Stimulated activated CD8-positive, alpha-beta memory T cell treated with anti-CD3 and anti-CD28 coated beads, Interleukin-15, amount 100 ng/mL, for 4 hours (primary cell): ENCODE data around the gene ARHGEF40.
A peak's percentile ranks its signal among the peaks of the same experiment; 100 is the strongest.

Source experiments
- DNase-seq, 2 donors: peaks; one replicate each; pipeline ENCODE4 v3.0.0-alpha.2; 2020; ENCODE audit warnings: low read depth in 2 of 2

The ARHGEF40 gene

DNA sequence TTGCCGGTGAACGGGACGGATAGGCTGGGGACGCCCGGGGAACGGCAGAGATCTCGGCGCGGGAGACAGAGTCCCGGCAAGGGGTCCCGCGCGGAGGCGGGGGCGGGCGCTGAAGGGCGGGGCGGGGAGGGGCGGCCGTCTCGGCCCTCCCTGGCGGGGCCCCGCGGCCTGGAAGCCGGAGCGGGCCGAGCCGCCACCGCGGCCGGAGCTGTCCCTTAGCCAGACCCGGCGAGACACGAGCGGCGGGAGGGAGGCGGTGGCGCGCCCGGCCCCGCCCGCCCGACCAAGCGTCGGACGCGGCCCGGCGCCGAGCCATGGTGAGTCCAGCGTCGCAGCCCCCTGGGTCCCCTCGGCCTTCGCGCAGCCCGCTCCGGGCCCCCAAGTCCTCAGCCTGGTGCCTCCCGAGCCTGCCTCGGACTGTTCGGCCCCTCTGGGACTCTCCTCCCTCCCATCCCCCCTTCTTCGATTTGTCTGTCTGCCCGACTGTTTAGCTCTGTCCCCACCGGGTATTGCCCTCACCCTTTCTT, at the start of gene ARHGEF40:
ARHGEF40 (plus strand) TSS at position 222 of the 527 bp plus-strand sequence; CDS start at position 315, 93 bp downstream.
- DNase-seq: no peak

DNA sequence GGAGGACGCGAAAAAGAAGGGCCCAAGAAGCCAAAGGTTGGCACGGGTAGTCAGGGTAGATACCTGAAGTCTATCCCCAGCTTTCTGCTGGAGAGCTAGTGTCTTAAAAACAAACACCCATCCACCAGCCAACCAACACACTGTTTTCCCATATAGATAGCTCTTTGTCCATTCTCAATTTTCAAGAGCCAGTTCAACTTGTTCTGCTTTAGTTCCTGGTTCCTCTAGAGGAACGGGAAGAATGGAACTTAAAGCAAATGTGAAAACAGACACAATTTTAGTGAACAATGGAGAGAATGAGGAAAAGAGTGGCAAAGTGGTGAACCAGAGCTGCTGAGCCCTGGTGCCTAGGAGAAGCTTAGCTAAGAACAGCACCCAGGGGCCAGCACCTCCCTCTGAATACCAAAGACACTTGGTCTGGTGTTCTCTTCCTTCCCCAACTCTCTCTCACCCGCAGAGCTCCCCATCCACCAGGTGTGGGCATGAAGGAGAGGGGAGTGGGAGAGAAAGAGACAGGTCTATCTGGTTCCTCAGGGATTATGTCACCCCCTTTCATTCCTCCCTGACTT, 49.0 kb upstream of the ARHGEF40 start:
- no peak for DNase-seq

DNA sequence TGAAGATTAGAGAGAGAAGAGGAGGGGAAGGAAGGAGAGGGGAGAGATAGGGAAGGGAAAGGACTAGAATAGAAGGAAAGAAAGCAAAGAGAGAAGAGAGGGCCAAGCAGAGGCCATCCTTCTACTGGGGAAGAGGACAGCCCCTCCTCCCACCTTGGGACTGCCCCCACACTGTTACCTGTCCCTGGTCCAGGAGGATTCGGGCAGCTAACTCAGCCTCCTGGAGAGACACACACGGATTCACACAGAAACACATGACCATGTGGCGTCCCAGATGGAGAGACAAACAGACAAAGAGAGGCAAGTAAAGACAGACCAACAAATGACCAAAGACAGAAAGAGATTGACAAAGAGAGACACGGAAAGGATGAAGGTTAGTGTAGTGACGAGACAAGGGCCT, 47.4 kb upstream of the ARHGEF40 start:
- no peak for DNase-seq

DNA sequence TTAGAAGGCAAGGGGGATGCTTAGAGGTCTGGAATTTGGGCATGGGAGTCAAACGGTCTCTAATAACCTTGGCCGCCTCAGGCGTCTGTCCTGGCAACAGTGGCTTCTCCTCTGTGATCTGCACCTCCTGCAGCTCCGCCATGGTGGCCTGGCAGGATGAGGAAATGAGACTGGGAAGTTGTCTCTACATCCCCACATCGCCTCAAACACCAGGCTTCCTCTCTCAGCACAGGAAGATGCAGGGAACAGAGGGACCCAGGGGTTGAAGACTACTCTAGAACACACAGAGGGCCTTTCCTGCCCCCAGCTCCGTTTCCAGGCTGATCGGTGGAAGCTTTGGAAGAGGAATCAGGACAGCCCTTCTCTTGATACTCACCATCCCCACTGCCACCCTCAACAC, 46.9 kb upstream of the ARHGEF40 start:
- no peak for DNase-seq

DNA sequence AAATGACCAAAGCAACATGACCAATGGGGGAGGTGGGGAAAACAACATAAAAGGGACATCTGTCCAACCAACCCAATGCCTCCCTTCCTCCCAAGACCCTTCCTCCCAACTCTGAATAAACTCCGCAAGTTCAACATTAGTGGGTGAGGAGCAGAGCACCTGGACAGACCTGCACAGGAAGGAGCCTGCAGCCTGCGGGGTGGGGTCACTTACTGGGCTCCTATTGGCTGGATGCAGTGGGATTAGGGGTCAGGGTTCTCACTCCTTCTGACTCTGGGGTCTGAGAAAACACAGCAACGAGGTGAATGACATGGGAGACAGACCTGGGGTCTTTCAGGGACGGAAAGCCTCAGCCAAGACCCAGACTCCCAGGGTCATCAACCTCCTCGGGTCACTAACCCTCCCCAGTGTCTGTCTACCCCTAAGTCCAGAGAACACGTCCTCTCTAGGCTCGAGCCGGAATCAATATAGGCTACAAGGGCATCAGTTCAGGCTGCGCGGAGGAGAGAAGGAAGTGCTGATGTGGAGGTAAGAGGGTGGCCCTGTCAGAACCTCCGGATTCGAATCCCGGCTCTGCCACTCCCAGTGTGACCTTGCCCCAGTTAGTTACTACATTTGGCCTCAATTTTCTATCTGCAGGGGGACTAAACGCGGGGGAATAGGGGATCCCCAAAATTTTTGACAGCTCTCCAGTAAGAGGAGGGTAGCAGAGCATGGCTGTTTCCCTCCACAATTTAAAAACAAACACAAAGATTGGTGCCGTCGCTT, 46.1 kb upstream of the ARHGEF40 start:
- no peak for DNase-seq

DNA sequence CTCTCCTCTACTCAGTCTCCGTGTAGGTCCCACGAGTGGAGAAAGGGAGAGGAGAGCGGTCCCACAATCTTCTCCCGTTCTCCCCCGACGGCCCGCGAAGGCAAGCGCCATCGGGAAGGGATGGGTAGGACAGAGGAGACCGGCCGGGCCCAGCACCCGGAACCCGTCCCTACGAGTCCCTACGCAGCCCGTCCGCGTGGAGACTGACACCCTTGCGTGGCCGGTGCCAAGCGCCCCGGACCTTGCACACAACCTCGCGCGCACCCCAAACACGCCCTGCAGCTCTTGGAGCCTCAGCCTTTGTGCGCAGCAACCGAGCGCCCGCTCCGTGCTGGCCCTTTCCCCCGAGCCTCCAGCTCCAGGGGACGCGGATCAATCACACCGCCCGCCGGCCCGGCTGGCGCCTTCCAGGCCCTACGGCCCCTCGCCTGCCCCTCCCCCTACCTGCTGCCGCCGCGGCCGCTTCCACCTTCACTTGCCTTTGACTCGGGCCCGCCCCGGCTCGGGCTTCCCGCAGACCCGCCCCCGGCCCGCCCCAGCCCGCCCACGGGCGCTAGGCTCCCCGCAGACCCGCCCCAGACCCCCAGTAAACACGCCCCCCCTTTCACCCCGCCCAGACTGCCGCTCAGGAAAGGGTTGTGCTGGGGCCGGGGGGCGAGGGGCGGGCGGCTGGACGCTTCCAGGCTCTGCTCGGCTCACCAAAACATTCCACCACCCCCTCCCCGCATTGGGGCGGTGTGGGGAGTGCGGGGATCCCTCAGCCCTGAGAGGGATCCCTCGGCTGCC, 45.3 kb upstream of the ARHGEF40 start, which contains the start of gene NDRG2:
NDRG2 (minus strand) TSS at position 477 of the 786 bp plus-strand sequence. CDS start 1,746 bp downstream, outside the sequence.
- peak; percentile 46 to 50 for DNase-seq

DNA sequence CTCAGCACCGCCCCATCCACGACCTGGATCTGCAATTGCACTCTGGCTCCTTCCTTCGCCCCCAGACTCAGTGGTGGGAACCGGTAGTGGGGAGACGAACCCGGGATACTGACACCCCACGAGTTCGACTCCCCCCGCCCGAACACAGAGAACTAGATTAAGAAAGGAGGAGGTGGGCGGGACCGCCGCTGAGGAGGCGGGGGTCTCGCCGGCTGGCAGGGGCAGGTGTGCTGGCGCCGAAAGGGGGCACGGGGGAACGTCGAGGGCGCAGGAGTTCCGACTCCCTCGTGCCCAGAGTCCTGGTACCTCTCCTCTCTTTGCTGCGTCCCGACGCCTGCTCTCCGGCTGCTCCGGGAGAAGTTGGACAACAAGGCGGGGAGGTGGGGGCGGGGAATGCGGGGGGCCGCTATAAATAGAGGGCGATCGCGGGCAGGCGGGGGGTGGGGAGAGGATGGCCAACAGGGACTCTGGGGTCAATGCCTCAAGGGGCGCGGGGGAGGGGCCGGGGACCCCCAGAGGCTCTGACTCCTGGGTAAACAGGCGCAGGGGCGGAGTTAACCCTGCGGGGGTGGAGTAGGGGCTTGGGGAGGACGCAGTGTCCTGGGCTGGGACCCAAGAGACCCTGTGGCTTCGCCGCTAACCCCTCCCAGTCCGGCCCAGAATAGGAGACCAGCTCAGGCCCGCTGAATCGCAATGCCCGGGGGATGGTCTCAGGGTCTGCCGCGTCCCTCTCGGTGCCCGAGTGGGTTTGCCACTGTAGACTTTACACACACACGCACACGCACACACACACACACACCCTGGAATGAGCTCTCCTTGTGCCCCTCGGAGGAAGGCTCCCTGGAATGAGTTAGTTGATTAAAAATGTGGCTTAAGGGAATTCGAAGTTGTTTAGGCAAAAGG, 44.5 kb upstream of the ARHGEF40 start:
- DNase-seq: no peak

DNA sequence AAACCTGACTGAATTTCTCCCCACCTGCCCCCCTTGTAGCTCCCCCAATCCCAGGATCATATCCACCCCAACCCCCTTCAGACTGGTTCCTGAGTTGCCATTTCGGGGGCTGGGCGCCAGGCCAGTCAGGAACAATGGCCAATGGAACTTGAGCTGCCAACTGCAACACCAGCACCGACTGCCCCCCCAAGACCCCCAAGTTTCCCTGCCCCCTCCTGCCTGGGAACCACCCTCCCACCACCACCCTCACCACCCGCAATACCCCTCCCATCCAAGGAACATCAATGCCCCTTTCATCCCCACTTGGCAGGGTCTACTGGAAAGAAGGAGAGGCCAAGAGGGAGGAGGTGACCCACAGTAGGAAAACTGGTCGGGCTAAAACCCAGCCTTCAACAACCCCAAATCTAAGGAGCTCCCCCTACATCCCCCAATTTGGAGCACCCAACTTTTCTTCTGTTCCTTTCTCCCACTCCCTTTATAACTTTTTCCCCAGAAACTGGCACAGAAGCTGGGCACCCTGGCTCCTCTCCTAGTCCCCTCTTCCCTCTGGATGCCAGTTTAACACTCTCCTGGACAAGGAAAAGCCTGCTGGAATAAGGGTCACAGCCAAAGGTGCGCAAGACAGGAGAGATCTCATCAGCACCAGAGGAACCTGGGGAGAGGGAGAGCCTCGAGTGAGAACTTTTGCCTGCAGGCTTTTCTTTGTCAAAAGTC, 43.7 kb upstream of the ARHGEF40 start:
- DNase-seq: no peak

DNA sequence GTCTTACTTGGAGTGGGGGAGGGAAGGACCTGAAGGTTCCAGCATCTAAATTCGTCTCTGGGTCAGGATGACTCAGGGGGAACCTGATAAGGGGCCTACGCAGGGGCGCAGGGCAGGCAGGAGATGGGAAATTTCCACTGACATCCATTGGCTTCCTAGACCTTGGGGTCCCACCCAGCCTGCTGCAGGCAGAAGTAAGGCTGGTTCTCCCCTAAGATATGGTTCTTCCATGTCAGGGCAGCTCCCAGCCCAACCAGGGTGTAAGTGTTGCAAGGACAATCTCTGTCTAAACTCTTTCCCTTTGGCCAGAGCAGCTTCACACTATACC, 43.2 kb upstream of the ARHGEF40 start:
- no peak for DNase-seq

DNA sequence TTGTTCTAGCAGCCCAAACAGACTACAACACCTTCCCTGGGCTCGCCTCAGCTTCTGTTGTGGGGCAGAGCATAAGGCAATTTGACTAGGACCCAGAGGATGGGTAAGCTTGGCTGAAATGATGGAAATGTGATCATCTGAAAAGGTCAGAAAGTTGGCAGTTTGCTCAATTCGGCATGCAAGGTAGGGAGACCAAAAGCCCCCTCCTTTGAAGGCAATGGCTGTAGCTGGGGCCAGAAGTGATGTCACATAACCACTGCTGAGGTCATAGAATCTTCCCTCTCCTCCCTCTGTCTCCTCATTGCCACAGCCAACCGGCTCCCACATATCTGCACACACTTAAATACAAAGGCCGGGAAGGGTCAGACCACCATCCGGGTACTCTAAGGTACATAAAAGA, 40.2 kb upstream of the ARHGEF40 start, which contains the start of gene TPPP2:
TPPP2 (plus strand) TSS at position 301 of the 400 bp plus-strand sequence. CDS start 365 bp downstream, outside the sequence.
- DNase-seq: no peak

DNA sequence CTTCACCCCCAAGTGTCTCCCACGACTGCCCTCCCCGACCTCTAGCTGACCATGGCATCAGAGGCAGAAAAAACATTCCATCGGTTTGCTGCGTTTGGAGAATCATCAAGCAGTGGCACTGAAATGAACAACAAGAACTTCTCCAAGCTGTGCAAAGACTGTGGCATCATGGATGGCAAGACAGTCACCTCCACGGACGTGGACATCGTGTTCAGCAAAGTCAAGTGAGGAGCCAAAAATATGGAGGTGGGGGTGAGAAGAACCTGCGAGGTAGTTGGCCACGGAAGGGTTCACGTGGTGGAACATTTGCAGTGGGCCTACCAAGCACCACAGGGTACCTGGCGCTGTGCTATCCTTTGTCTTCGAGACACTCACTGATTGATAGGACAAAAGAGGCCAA, 39.6 kb upstream of the ARHGEF40 start:
- no peak for DNase-seq

DNA sequence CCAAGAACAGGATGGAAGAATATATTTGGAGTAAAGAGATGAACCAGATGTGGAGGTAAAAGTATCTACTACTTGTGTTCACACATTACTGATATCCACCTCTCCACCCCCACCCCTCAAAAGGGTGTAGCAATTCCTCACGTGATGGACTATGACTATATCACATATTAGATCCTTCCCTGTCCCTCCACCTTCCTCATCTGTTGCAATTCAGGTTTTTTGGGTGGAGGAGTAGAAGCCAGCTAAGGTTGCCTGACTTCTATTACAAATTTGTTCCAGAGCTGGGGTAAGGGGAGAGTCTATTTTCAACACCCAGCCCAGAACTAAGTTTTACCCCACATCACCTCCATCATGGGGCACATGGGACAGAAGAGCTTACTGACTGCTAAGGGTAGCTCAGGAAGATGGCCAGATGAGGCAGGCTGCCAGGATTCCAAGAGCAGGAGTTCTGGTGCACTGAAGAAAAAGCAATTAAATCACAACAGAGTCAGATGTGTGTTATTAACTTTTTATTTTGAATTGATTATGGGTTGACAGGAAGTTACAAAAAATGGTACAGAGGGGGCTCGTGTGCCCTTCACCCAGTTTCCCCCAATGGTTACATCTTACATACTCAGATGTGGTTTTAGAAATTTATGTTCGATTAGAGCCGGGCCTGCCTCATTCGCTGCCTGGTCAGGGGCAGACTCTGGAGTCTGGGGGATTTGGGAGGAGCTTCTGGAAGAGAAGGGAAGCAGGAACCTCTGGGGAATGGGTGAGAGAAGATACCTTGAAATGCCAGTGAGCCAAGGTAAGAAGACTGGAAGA, 37.6 kb upstream of the ARHGEF40 start:
- DNase-seq: no peak

DNA sequence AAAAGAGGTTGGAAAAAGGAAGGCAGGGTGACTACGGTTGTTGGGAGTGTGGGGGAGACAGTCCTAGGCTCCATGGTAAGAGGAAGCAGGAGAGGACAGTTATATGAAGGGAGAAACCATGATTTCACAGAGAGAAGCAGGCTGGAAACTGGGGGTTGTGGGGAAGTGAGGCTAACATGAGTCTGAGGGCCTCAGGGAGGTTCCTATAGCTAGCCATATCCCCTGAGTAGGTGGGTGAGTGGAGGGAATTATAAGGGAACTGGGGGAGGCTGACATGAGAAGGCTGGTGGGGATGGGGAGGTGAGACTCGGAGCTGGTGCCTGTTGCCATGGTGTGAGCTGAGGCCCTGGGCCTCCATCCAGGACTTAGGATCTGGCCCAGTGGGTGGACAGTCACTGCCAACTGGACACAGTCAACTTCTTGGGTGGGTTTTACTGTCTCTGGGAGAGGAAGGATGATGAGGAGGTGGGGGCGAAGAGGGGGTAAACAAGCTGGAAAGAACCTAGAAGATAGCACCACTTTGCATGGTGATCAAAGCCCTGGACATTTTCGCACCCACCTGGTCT, 36.9 kb upstream of the ARHGEF40 start:
- DNase-seq: no peak

DNA sequence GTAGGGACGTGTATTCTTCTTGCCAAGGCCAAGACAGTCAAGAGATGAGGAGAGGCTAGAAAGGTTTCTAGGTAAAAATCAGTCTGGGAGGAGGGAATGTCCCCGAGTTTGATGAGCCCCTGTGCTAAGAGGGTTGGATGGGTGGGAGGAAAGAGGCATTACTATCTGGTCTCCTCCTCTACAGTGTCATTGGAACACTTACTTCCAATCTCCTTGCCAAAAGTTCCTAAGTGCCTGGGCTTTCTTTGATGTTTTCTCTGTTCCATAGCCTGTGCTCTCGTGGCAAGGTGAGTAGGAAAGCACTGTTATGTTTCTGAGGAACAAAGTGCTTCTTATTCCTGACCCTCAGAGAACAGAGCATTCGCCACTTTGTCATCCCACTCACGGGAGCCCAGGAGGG, 35.4 kb upstream of the ARHGEF40 start, which contains the start of gene RNASE13:
RNASE13 (minus strand) TSS at position 101 of the 400 bp plus-strand sequence. CDS start 519 bp downstream, outside the sequence.
- DNase-seq: no peak

DNA sequence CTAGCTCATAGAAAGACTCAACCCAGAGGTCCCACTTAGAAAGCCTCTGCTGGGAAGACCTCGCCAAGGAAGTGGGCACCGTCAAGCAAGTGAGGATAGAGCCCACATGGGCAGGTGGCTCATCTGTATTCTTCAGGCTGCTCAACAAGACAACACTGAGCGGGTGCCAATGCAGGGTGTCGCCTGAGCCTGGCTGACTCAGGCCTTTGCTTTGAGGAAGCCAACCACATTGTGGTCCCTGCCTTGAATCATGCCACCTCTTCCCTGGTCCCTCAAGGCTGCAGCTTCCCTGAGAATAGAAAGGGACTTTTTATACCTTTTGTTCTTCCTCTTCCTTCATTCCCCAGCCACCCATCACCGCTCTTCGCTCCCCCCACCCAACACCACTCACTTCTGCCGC, 33.4 kb upstream of the ARHGEF40 start:
- no peak for DNase-seq

DNA sequence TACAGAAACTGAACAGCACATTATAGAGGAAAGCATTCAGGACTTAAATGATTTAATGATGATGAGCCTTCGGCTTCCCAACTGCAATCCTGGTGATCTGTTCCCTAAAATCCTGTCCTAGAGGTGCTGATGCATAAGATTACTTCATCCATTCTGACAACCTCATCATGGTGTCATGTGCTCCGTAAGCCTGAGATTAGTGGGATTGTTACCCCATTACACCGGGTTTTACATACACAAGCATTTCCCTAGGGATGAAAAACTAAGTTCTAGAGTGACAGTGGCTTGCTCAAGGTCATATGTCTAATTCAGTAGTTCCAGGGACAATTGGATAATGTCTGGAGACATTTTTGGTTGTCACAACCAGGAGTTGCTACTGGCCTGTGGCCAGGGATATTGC, 32.9 kb upstream of the ARHGEF40 start:
- no peak for DNase-seq

DNA sequence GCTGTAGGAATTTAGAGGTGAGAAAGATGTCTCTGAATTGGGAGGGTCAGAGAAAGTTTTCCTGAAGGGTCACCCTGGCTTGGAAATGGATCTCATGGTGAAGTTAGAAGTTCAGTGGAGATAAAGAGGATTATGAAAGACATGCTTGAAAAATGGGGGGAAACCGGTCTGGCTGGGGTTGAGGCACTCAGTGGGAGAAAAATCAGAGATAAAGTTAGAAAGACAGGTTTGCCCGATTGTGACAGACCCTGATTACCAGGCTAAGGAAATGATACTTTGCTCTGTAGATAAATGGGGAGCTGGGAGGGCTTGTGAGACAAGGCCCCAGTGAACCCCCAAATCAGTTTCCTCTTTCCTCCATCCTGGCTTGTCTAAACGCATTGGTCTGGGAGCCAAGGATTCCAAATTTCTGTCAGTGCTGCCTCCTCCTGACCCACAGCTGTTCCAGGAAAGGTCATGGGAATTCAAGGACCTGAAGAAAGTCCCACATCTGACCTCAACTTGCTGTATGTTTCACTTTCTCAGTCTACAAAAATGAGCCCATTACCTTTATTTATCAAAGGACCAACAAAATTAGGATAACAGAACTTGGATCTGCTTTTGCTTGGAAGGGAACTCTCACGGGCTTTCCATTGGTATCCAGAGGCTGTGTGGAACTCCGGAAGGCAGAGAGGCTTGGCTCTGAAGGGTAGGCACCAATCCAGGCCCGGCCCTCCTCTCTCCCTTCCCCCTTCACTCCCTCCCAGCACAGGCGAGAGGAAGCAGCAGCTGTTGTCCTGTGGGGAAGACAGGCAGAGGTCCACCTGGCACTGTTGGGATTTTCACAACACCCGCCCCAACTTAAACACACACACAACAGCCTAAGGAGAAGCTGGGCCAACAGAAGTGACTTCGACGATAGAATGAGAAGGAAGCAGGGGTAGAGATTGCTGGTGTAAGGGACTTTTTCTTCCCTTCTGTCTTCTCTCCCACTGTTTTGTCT, 31.4 kb upstream of the ARHGEF40 start:
- DNase-seq: no peak
